HCT116 (cell line): ENCODE results near the gene AMACR. TPM values are rescaled to one million over a fixed set of nuclear protein-coding genes. Genes with fewer than 3 reads are reported as not detected.

Experiments
- ATAC-seq: fragments of 200-7000 bp; cut with Tn5 transposase; 2 replicates; pipeline ENCODE4 v1.9.1; 2020; ENCODE audit warnings: mild to moderate bottlenecking, moderate library complexity
- BruUV-seq: library from RNA; stranded (reverse); fragments of 400-500 nt; replicated peaks from 2 replicates; lab custom pipeline; 2021; lab: Mats Ljungman, UMichigan
- CTCF ChIA-PET: fragments of 300-600 bp; sonication (Branson Sonifier 250); formaldehyde crosslinking; loops from one replicate; lab custom pipeline; 2021; ENCODE audit warnings: antibody characterized with exemption; lab: Charles Lee
- POLR2A ChIA-PET: fragments of 300-600, 350-600 bp; sonication (Branson Sonifier 250); formaldehyde crosslinking; loops from one replicate; lab custom pipeline; 2021; ENCODE audit warnings: antibody characterized with exemption; lab: Charles Lee
- RAD21 ChIA-PET, 2 experiments: fragments of 300-600 bp; sonication (Branson Sonifier 250); formaldehyde crosslinking; loops; one replicate each; lab custom pipeline; 2023; ENCODE audit warnings: low total read pairs in 2 of 2; ENCODE audit not compliant: uncharacterized antibody in 2 of 2, unreplicated experiment in 2 of 2, low non-redundant PET in 1 of 2; lab: Charles Lee
- DNase-seq: peaks from one replicate; pipeline ENCODE4 v3.0.0-alpha.2; 2010; ENCODE audit warnings: low read depth, low spot score
- H2AFZ ChIP-seq: fragments of 200-600 bp; shearing (Covaris generic), sonication (generic); 2 replicates; pipeline ENCODE4 v1.6.1; 2017; ENCODE audit warnings: low read depth, mixed run types, mixed read lengths, antibody characterized with exemption, low read length; ENCODE audit not compliant: poor library complexity, severe bottlenecking
- H3K27ac ChIP-seq: 2 replicates; pipeline ENCODE4 v1.5.1; 2012; ENCODE audit warnings: low read depth, low read length
- H3K27me3 ChIP-seq: fragments of 200-600 bp; sonication (generic); 2 replicates; pipeline ENCODE4 v1.6.1; 2016; ENCODE audit warnings: mixed run types, low read length, mixed read lengths; ENCODE audit not compliant: insufficient read depth
- H3K36me3 ChIP-seq, 2 experiments: fragments of 200-500 bp in 1 of 2; fragments of 200-600 bp in 1 of 2; sonication (Bioruptor generic) in 1 of 2; sonication (generic) in 1 of 2; 2 replicates each; pipeline versions ENCODE4 v1.5.1 to v1.6.1; 2014 to 2016; ENCODE audit warnings: low read length in 2 of 2, inconsistent platforms in 1 of 2, mixed read lengths in 1 of 2, mixed run types in 1 of 2; ENCODE audit not compliant: insufficient read depth in 2 of 2, control insufficient read depth in 1 of 2
- H3K4me1 ChIP-seq, 2 experiments: fragments of 200-600 bp in 1 of 2; sonication (generic) in 1 of 2; 2 replicates each; pipeline versions ENCODE4 v1.5.1 to v1.6.1; 2012 to 2017; ENCODE audit warnings: low read length in 2 of 2, inconsistent platforms in 1 of 2, mild to moderate bottlenecking in 1 of 2, mixed read lengths in 1 of 2, mixed run types in 1 of 2, moderate library complexity in 1 of 2; ENCODE audit not compliant: insufficient read depth in 2 of 2, control insufficient read depth in 1 of 2
- H3K4me2 ChIP-seq: fragments of 200-600 bp; sonication (generic); 2 replicates; pipeline ENCODE4 v1.6.1; 2017; ENCODE audit warnings: mixed run types, low read length, mixed read lengths
- H3K4me3 ChIP-seq, 2 experiments: fragments of 200-600 bp in 1 of 2; sonication (generic) in 1 of 2; replicated peaks in 1 of 2; 2 replicates each; pipeline ENCODE4 v1.5.1; 2011 to 2016; ENCODE audit warnings: low read length in 2 of 2, control low read depth in 1 of 2, low read depth in 1 of 2, mild to moderate bottlenecking in 1 of 2, mixed read lengths in 1 of 2, mixed run types in 1 of 2
- H3K79me2 ChIP-seq: fragments of 200-600 bp; sonication (generic); 2 replicates; pipeline ENCODE4 v1.6.1; 2017; ENCODE audit warnings: mild to moderate bottlenecking, mixed run types, low read length, moderate library complexity, mixed read lengths; ENCODE audit not compliant: insufficient read depth
- H3K9ac ChIP-seq: fragments of 200-600 bp; sonication (generic); 2 replicates; pipeline ENCODE4 v1.6.1; 2016; ENCODE audit warnings: low read length, mixed read lengths
- H3K9me2 ChIP-seq: fragments of 200-600 bp; sonication (generic), shearing (Covaris generic); 2 replicates; pipeline ENCODE4 v1.6.1; 2017; ENCODE audit warnings: mixed run types, mild to moderate bottlenecking, moderate library complexity; ENCODE audit not compliant: insufficient read depth
- H3K9me3 ChIP-seq, 2 experiments: fragments of 200-500 bp in 1 of 2; fragments of 200-600 bp in 1 of 2; sonication (Bioruptor generic) in 1 of 2; sonication (generic) in 1 of 2; 2 replicates each; pipeline ENCODE4 v1.6.1; 2014 to 2017; ENCODE audit warnings: low read length in 2 of 2, mixed read lengths in 2 of 2, inconsistent platforms in 1 of 2, low read depth in 1 of 2, mild to moderate bottlenecking in 1 of 2, mixed run types in 1 of 2, moderate library complexity in 1 of 2; ENCODE audit not compliant: control insufficient read depth in 1 of 2, insufficient read depth in 1 of 2
- H4K20me1 ChIP-seq: fragments of 200-600 bp; sonication (generic), shearing (Covaris generic); 2 replicates; pipeline ENCODE4 v1.6.1; 2017; ENCODE audit warnings: mixed run types, mild to moderate bottlenecking, moderate library complexity; ENCODE audit not compliant: insufficient read depth
- EGR1 ChIP-seq: IDR thresholded peaks from 2 replicates; pipeline ENCODE4 v1.6.1; 2012; ENCODE audit warnings: low read depth
- ELF1 ChIP-seq: IDR thresholded peaks from 2 replicates; pipeline ENCODE4 v1.6.1; 2012; ENCODE audit warnings: low read depth, borderline replicate concordance
- POLR2AphosphoS5 ChIP-seq: IDR thresholded peaks from 2 replicates; pipeline ENCODE4 v1.6.1; 2011; ENCODE audit warnings: mild to moderate bottlenecking, low read depth, low read length, moderate library complexity
- SIN3A ChIP-seq: IDR thresholded peaks from 2 replicates; pipeline ENCODE4 v1.6.1; 2012; ENCODE audit warnings: low read depth
- SRF ChIP-seq: IDR thresholded peaks from 2 replicates; pipeline ENCODE4 v1.6.1; 2012; ENCODE audit warnings: low read depth
- YY1 ChIP-seq: IDR thresholded peaks from 2 replicates; pipeline ENCODE4 v1.6.1; 2011; ENCODE audit warnings: low read length, low read depth, moderate library complexity, mild to moderate bottlenecking; ENCODE audit not compliant: insufficient replicate concordance; ENCODE audit errors: extremely low read depth
- ZFX ChIP-seq: fragments of 450-650 bp; IDR thresholded peaks from 2 replicates; pipeline ENCODE4 v1.6.1; 2017
- ZNF274 ChIP-seq: fragments of 200-500 bp; sonication (Bioruptor generic); IDR thresholded peaks from 2 replicates; pipeline ENCODE4 v1.6.1; 2014; ENCODE audit warnings: mild to moderate bottlenecking, low read depth, low read length, inconsistent platforms
- intact Hi-C: fragments of 100-400 bp; cut with micrococcal nuclease; formaldehyde crosslinking; loops from 2 replicates; pipeline ENCODE4 v1.10.0; 2022
- total RNA-seq: library from RNA; stranded (reverse); gene quantifications from one replicate; pipeline ENCODE4 v1.2.1, GENCODE V29; 2021; ENCODE audit not compliant: unreplicated experiment
- TF ChIP-seq, protein P1 (sequence below), 3 experiments: fragments of 200-600 bp in 1 of 3; sonication (generic) in 1 of 3; IDR thresholded peaks in 2 of 3; conservative IDR thresholded peaks in 1 of 3; 2 replicates each; pipeline ENCODE4 v1.5.1; 2012 to 2017; ENCODE audit warnings: low read depth in 2 of 3, low read length in 2 of 3, antibody characterized with exemption in 1 of 3, borderline replicate concordance in 1 of 3, control low read depth in 1 of 3, mild to moderate bottlenecking in 1 of 3, mixed read lengths in 1 of 3, mixed run types in 1 of 3, moderate library complexity in 1 of 3; ENCODE audit not compliant: insufficient read depth in 1 of 3
- TF ChIP-seq, protein P2 (sequence below): IDR thresholded peaks from 2 replicates; pipeline ENCODE4 v1.6.1; 2012
- TF ChIP-seq, protein P3 (sequence below): IDR thresholded peaks from 2 replicates; pipeline ENCODE4 v1.6.1; 2012
- TF ChIP-seq, protein P4 (sequence below): IDR thresholded peaks from 2 replicates; pipeline ENCODE4 v1.6.1; 2012; ENCODE audit warnings: low read depth

AMACR gene
- total RNA-seq, 1 experiment from 2014 or later = 4.3 TPM

DNA sequence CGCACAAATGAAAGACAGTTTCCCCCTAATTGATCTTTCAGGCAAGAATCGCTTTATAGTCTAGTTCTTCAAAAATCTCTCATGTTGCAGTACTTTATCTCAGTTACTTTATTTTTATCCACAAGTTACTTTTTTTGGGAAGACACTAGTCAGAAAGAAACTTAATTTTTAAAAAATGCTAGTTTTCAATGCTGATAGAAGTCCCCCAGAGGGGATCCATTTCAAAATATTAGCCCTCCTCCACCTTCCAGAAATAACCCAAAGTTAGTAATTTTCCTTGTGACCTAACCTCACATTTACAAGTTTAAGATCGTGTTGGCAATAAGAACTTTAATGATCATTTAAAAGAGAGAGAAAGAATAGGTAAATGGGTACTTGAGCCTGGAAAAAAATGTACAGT, 24.1 kb upstream of the AMACR start:
- POLR2A ChIA-PET = no interaction called here
- H3K36me3 ChIP-seq = no peaks in the 10 kb centered on the region
- DNase-seq (no peak), ATAC-seq (no peak)
- no peak overlapping the region for H3K4me2 ChIP-seq
- no peaks in the 10 kb centered on the region for H3K27me3 ChIP-seq
- H3K79me2 ChIP-seq = no peaks in the 10 kb centered on the region
- intact Hi-C loops = no loop called here
- H3K9me2 ChIP-seq = no peaks in the 10 kb centered on the region
- TF ChIP-seq, protein P1, sequence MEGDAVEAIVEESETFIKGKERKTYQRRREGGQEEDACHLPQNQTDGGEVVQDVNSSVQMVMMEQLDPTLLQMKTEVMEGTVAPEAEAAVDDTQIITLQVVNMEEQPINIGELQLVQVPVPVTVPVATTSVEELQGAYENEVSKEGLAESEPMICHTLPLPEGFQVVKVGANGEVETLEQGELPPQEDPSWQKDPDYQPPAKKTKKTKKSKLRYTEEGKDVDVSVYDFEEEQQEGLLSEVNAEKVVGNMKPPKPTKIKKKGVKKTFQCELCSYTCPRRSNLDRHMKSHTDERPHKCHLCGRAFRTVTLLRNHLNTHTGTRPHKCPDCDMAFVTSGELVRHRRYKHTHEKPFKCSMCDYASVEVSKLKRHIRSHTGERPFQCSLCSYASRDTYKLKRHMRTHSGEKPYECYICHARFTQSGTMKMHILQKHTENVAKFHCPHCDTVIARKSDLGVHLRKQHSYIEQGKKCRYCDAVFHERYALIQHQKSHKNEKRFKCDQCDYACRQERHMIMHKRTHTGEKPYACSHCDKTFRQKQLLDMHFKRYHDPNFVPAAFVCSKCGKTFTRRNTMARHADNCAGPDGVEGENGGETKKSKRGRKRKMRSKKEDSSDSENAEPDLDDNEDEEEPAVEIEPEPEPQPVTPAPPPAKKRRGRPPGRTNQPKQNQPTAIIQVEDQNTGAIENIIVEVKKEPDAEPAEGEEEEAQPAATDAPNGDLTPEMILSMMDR (IDR thresholded peaks at IDR 0.05 in 2 of 3, conservative IDR thresholded peaks at IDR 0.05 in 1 of 3; ENCODE audit: borderline replicate concordance in 1 of 3, insufficient read depth in 1 of 3, low read depth in 2 of 3, low read length in 2 of 3) = no peak
- TF ChIP-seq, protein P2, sequence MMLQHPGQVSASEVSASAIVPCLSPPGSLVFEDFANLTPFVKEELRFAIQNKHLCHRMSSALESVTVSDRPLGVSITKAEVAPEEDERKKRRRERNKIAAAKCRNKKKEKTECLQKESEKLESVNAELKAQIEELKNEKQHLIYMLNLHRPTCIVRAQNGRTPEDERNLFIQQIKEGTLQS = no peak
- TF ChIP-seq YY1 = no peak
- no peak for TF ChIP-seq EGR1
- TF ChIP-seq, protein P3, sequence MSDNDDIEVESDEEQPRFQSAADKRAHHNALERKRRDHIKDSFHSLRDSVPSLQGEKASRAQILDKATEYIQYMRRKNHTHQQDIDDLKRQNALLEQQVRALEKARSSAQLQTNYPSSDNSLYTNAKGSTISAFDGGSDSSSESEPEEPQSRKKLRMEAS = no peak
- no peak for TF ChIP-seq POLR2AphosphoS5
- no peak for TF ChIP-seq SRF
- CTCF ChIA-PET = no interaction called here
- no peaks in the 10 kb centered on the region for H4K20me1 ChIP-seq
- H3K27ac ChIP-seq = no peak overlapping the region
- BruUV-seq = no TSS peak
- H3K9me3 ChIP-seq = no peaks in the 10 kb centered on the region
- H3K4me1 ChIP-seq = no peaks in the 10 kb centered on the region
- H2AFZ ChIP-seq = no peak overlapping the region
- H3K4me3 ChIP-seq = no peak overlapping the region
- RAD21 ChIA-PET = no interaction called here
- no peak overlapping the region for H3K9ac ChIP-seq

DNA sequence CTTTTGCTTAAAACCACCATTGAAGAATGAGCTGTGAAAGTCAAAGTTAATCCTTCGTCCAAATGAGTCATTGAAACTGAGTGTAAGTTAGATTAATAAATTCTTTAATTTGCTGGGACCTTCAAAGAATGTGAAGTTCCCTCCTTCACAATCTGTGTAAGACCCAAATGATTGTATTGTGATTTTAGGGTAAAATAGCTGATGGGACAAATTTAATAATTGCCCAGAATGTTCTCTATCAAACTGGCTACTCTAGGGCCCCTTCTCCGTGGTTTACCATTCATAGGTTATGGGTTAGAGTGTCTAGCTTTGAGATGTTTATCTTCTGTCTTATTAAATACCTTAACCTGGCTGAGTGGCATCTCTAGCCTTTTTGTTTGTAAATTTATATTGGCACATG, 23.3 kb upstream of the AMACR start:
- H3K4me1 ChIP-seq = no peaks in the 10 kb centered on the region
- ChIA-PET RAD21 (no interaction called here), POLR2A (no interaction called here)
- TF ChIP-seq ZNF274 (no peak), SIN3A (no peak), ZFX (no peak), EGR1 (no peak), ELF1 (no peak)
- TF ChIP-seq, protein P1 (IDR thresholded peaks at IDR 0.05 in 2 of 3, conservative IDR thresholded peaks at IDR 0.05 in 1 of 3; ENCODE audit: borderline replicate concordance in 1 of 3, insufficient read depth in 1 of 3, low read depth in 2 of 3, low read length in 2 of 3) = no peak
- TF ChIP-seq, protein P4, sequence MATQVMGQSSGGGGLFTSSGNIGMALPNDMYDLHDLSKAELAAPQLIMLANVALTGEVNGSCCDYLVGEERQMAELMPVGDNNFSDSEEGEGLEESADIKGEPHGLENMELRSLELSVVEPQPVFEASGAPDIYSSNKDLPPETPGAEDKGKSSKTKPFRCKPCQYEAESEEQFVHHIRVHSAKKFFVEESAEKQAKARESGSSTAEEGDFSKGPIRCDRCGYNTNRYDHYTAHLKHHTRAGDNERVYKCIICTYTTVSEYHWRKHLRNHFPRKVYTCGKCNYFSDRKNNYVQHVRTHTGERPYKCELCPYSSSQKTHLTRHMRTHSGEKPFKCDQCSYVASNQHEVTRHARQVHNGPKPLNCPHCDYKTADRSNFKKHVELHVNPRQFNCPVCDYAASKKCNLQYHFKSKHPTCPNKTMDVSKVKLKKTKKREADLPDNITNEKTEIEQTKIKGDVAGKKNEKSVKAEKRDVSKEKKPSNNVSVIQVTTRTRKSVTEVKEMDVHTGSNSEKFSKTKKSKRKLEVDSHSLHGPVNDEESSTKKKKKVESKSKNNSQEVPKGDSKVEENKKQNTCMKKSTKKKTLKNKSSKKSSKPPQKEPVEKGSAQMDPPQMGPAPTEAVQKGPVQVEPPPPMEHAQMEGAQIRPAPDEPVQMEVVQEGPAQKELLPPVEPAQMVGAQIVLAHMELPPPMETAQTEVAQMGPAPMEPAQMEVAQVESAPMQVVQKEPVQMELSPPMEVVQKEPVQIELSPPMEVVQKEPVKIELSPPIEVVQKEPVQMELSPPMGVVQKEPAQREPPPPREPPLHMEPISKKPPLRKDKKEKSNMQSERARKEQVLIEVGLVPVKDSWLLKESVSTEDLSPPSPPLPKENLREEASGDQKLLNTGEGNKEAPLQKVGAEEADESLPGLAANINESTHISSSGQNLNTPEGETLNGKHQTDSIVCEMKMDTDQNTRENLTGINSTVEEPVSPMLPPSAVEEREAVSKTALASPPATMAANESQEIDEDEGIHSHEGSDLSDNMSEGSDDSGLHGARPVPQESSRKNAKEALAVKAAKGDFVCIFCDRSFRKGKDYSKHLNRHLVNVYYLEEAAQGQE = no peak

More for the DNA sequence above, 23.3 kb upstream of the AMACR start:
- no peak overlapping the region for H3K4me3 ChIP-seq
- no peak for ATAC-seq
- CTCF ChIA-PET = no interaction called here
- no peak overlapping the region for H3K27ac ChIP-seq
- no peak overlapping the region for H3K9ac ChIP-seq
- intact Hi-C loops = no loop called here
- no peaks in the 10 kb centered on the region for H4K20me1 ChIP-seq
- no peak overlapping the region for H2AFZ ChIP-seq
- no peak for DNase-seq
- BruUV-seq = no TSS peak
- no peaks in the 10 kb centered on the region for H3K36me3 ChIP-seq
- H3K9me2 ChIP-seq = no peaks in the 10 kb centered on the region
- no peaks in the 10 kb centered on the region for H3K9me3 ChIP-seq
- no peak overlapping the region for H3K4me2 ChIP-seq
- H3K79me2 ChIP-seq = no peaks in the 10 kb centered on the region
- no peaks in the 10 kb centered on the region for H3K27me3 ChIP-seq
